Skin epidermis (tissue), 12 donors: ENCODE results near the gene DNAJC8.

Experiments
- H3K27ac ChIP-seq, 21 experiments: fragments of 200-600 bp; sonication (generic) in 11 of 21; one replicate each; pipeline ENCODE4 v1.5.0; 2020; ENCODE audit warnings: mild to moderate bottlenecking in 3 of 21, inconsistent platforms in 2 of 21, moderate library complexity in 2 of 21
- H3K4me3 ChIP-seq, 7 experiments: fragments of 200-600 bp; sonication (generic) in 2 of 7; one replicate each; pipeline ENCODE4 v1.5.0; 2020; ENCODE audit warnings: inconsistent platforms in 2 of 7, mild to moderate bottlenecking in 2 of 7, moderate library complexity in 1 of 7

Gene DNAJC8

DNA sequence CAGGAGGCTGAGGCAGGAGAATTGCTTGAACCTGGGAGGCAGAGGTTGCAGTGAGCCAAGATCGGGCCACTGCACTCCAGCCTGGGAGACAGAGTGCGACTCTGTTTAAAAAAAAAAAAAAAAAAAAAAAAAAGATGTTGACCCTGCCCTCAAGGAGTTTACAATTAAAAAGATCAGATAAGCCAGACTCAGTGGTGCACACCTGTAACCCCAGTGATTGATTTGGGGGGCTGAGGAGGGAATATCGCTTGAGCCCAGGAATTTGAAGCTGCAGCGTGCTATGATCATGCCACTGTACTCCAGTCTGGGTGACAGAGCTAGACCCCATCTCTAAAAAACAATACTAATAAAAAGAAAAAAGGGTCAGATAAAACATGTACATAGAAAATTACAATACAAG lies 24.9 kb upstream of the DNAJC8 start:
- H3K4me3 ChIP-seq: no peak overlapping the region

DNA sequence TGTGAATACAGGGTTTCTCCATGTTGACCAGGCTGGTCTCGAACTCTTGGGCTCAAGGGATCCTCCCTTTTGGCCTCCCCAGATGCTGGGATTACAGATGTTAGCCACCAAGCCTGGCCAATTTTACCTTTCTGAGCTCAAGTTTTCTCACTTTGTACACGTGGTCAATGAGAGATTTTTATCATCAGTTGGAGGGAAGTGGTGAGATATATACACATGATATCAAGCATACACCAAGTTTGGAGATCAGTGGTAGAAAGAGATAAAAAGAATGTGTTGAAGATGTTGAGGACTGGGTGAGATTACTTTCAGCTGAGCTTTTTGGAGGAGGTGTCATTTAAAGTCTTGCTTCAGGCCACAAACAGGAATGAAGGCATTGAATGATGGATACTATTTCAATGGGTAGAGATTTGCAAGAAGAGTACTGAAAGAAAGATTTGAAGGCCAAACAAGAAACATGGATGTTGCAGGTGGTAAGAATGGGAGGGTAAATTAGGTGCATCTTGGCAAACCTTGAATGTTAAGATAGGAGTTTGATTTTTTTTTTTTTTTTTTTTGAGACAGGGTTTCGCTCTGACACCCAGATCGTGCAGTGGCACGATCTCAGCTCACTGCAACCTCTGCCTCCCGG lies 23.5 kb upstream of the DNAJC8 start:
- H3K27ac ChIP-seq: peak overlapping the region in 2 of 21 experiments; percentile 44 to 64
- no peak overlapping the region for H3K4me3 ChIP-seq

More for the DNA sequence above, 24.9 kb upstream of the DNAJC8 start:
- no peak overlapping the region for H3K27ac ChIP-seq

- Histone ChIP-seq H3K27ac (peak overlapping the region in 10 of 21 experiments; percentile 26 to 95 (median 72)), H3K4me3 (no peak overlapping the region)
Observed at GRCh38 chr1:28249866-28250295, 17.1 kb upstream of the DNAJC8 start.

DNA sequence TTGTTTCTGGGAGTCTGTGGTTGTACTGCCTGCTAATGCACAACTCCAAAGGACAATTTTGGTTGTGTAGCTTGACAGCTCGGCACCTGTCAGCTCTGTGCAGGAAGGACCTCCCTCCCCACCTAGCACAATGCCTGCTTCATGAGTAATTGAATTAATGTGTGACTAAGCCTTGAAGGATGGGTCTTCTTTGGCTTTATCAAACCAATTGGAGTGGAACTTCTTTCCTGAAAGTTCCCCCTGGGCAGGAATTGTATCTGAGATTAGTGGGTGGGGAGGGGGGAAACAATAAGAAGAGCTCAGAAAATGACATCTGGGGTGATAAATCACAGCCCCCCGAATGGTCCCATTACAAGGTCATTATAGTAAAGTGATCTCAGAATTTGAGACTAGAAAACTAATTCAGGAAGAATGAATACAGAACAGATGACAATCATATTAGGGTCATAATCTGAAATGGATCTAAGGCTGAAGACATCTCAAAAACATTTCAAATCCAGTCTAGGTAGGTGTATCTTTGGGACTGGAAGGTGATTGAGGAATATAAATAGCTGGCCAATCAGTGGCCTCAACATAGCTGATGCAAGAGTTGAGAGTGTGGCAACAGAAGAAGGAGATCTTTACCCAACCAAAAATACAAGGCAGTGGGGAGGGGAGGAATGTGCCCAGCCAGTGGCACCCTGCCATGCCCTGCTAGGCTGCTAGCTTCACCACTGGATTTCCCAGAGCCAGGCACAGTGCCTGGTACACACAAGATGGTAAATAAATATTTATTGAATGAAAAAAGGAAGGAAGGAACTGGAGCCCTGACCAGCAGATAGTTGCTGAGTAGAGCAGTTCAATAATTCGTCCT lies 16.4 kb upstream of the DNAJC8 start:
- Histone ChIP-seq H3K27ac (peak overlapping the region in 17 of 21 experiments; percentile 10 to 95 (median 78)), H3K4me3 (no peak overlapping the region)

DNA sequence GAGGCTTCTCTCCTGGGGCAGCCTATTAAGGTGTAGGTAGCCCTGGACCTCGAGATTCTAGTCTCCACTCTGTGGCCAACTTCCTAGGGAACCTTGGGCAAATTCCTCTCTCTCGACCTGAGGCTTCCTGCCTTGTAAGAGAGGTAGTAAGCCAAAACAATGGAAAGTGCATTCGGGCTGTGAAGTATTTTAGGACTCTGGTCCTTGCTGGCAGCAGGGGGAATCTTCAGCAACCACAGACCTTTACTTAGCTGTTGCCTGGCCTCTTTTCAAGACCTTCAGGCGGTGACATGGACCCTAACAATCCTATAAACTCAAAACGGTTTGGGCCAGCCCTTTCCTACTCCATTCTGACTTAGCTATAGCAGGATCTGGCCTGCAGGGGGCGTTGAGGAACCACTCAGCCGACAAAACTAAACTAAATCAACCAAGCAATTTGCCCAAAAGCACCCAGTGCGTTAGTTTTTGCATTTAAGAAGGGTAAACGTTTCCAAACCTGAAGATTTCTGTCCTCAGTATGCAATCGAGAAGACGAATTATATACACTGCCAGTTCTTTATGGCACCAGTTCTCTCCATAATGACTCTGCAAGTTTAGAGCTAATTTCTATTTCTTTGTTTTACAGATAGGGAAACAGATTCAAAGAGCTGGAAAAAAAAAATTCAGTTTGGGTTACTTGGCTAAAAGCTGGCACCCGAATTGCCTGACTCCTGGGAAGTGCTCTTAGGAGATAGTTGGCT lies 15.6 kb upstream of the DNAJC8 start:
- Histone ChIP-seq H3K4me3 (no peak overlapping the region), H3K27ac (peak overlapping the region in 20 of 21 experiments; percentile 43 to 95 (median 80))

- peak overlapping the region in 20 of 21 experiments; percentile 43 to 95 (median 80) for H3K27ac ChIP-seq
- peak overlapping the region in 2 of 7 experiments; percentile 11 to 17 for H3K4me3 ChIP-seq
Observed at GRCh38 chr1:28247612-28248272, 14.9 kb upstream of the DNAJC8 start.

DNA sequence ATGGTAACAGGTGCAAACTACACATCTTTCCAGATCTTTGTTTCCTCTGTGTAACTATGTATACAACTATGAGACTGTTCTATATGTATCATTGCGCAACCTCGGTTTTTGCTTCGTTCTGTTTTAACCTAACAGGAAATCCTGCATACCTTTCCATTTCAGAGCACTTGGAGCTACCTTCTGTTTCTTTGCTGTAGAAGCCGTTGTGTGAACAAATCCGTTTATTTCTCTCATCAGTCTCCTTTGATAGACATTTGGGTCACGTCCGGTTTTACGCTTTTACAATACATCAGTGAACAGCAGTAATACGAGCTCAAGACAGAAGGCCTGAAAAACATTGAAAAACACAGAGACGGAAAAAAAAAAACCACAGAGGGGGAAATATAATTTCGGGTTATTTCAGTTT lies 13.6 kb upstream of the DNAJC8 start:
- Histone ChIP-seq H3K4me3 (peak overlapping the region; percentile 42 to 67 (median 51)), H3K27ac (peak overlapping the region in 20 of 21 experiments; percentile 71 to 90 (median 82))

- peak overlapping the region in 7 of 21 experiments; percentile 3 to 54 (median 27) for H3K27ac ChIP-seq
Observed at GRCh38 chr1:28244549-28245251, 11.9 kb upstream of the DNAJC8 start.

DNA sequence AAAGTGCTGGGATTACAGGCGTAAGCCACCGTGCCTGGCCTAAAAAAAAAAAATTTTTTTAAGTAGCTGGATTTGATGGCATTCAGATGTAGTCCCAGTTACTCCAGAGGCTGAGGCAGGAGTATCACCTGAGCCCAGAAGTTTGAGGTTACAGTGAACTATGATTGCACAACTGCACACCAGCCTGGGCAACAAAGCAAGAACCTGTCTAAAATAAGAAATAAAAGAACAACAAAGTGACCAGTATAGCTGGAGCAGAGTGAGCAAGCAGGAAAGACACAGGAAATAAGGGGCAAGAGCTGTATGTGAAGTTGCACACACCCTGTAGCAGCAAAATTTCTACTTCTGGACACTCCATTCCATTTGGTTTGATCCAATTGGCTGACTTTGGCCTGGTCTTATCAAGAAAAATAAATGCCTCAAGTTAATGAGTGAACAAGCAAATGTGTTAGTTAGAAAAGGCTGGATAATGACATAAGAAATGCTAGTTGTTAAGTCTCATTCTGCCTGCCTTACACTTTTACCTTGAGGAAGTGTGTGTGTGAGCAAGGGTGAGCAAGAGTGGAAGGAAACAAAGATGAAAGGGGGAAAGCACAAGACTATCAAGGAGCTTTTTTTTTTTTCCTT lies 11.0 kb upstream of the DNAJC8 start:
- Histone ChIP-seq H3K27ac (peak overlapping the region in 3 of 21 experiments; percentile 8 to 36 (median 18)), H3K4me3 (no peak overlapping the region)

More at GRCh38 chr1:28244549-28245251, 11.9 kb upstream of the DNAJC8 start:
- H3K4me3 ChIP-seq: no peak overlapping the region

GRCh38 chr1:28241638-28242241 lies 8.9 kb upstream of the DNAJC8 start:
- no peak overlapping the region for H3K4me3 ChIP-seq

DNA sequence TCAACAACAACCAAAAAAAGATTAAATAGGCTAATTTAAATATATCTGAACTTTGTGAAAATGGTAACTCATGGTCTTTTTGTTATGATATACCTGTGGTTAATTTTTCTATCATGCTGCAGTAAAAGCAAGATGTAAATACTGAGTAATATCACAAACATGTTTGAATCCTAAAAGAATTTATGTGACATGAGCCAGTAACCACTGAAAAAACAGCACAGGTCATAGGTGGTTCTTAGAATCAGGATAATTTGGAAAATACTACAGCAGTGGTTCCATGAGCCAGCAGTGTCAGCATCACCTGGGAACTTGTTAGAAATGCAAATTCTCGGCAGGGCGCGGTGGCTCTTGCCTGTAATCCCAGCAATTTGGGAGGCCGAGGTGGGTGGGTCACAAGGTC lies 7.2 kb upstream of the DNAJC8 start:
- H3K27ac ChIP-seq: no peak overlapping the region
- H3K4me3 ChIP-seq: no peak overlapping the region

More at GRCh38 chr1:28241638-28242241, 8.9 kb upstream of the DNAJC8 start:
- peak overlapping the region in 9 of 21 experiments; percentile 14 to 48 (median 24) for H3K27ac ChIP-seq

GRCh38 chr1:28239004-28239403 lies 6.2 kb upstream of the DNAJC8 start:
- peak overlapping the region in 1 of 21 experiments; percentile 0 for H3K27ac ChIP-seq

DNA sequence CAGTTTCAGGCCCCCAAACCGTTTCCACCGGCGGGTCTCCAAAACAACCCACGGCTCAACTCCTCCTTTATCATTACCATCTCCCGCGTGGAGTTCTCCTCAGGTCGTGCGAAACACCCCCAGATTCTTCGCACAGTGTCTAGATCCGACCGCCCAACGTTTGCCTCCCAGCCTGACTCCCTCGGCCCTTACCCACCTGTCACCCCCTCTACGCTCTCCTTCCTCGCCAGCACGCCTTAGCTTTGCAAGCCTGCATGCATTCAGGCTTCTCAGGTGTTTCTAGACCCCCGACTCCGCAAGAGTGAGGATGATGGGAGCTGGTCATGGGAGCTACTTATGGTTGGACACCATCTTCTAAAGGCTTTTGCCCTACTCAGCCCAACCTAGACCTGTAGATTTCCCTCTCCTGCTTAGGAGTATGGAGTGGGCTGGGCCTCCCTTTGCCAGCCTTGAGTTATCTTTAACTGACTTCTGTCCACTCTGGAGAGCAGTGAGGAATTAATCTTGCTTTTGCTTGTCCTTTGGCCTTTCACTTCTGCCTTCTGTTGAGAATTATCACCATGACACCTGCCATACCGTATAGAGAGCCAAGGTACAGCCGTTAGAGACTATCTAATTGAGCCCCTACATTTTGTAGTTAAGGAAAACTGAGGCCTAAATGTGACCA lies 4.0 kb upstream of the DNAJC8 start:
- H3K4me3 ChIP-seq: peak overlapping the region; percentile 64 to 98 (median 96)
- H3K27ac ChIP-seq: peak overlapping the region in 20 of 21 experiments; percentile 80 to 98 (median 91)

More at GRCh38 chr1:28239004-28239403, 6.2 kb upstream of the DNAJC8 start:
- H3K4me3 ChIP-seq: no peak overlapping the region

- peak within 1 kb of the TSS; percentile 64 to 98 (median 96) for H3K4me3 ChIP-seq
- peak within 1 kb of the TSS; percentile 50 to 98 (median 91) for H3K27ac ChIP-seq
Observed at GRCh38 chr1:28235755-28236655, 3.2 kb upstream of the DNAJC8 start, which contains the start of gene ATP5IF1. Gene ATP5IF1, plus strand, starts transcription at chr1:28236124. Its CDS starts 60 bp downstream, at chr1:28236184.

DNA sequence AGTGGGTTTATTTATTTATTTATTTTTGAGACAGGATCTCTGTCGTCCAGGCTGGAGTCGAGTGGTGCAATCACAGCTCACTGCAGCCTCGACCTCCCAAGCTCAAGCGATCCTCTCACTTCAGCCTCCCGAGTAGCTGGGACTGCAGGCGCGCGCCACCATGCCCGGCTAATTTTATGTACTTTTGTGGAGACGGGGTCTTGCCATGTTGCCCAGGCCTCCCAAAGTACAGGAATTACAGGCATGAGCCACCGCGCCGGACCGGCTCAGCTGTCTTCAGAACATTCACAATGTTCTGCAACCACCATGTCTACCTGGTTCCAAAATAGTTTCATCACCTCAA lies 406 bp upstream of the DNAJC8 start:
- H3K27ac ChIP-seq: peak overlapping the region in 14 of 21 experiments; percentile 32 to 98 (median 90)
- H3K4me3 ChIP-seq: peak overlapping the region in 6 of 7 experiments; percentile 90 to 99 (median 96)

DNA sequence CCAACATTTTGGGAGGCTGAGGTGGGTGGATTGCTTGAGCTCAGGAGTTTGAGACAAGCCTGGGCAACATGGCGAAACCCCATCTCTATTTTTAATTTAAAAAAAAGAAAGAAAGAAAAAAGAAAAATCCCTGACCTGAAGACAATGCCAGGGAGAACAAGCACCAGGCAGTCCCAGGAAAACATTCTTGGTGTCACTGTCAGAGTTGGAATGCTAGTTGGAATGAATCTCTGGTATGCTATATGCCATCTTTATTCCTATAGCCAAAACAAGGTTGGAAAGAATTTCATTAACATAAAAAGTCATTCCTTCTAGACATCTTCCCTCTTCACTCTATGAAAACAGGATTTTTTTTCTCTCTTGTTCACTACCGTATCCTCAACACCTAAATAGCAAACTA lies 2.8 kb downstream of the DNAJC8 start:
- Histone ChIP-seq H3K27ac (no peak overlapping the region), H3K4me3 (no peak overlapping the region)
